ENCODE results near the gene S100G.
"Not testable (repeated sequence)": the region's sequence is repeated elsewhere in the genome, so short reads cannot be mapped to it uniquely, and the experiment has no call there.

S100G gene

DNA sequence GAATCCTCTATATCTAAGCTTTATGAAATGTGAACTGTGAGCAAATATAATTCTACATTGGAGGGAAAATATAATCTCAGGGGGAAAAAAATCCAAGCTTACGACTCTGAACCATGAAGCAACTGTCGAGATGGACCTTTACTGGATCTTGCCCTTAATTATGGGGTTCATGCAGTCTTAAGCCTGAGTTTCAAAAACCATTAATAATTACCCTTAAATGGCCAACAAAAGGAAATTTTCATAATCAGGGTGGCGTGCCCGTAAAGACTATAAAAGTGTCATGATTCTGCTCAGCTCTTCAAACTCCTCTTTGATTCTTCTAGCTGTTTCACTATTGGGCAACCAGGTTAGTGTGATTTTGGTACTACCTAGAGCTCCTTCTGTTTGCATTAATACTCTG, at the start of gene S100G:
Gene S100G (plus strand): TSS at position 301 of the 400 bp plus-strand sequence. CDS start 849 bp downstream, outside the sequence.
- no peak for DNase-seq

GRCh38 chrX:16601885-16602284, 48.1 kb upstream of the S100G start:
- no peak for DNase-seq

DNA sequence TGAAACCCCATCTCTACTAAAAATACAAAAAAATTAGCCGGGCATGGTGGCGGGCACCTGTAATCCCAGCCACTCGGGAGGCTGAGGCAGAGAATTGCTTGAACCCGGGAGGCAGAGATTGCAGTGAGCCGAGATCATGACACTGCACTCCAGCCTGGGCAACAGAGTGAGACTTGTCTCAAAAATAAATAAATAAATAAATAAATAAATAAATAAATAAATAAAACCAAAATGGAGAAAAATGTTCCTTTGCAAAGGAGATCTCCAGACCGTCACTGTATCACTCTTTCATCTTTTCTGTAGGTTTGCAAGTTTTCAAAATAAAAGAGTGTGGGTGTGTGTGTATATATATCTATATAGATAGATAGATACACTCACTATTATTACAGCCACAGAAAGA, 46.7 kb upstream of the S100G start:
- DNase-seq = not testable (repeated sequence)

DNA sequence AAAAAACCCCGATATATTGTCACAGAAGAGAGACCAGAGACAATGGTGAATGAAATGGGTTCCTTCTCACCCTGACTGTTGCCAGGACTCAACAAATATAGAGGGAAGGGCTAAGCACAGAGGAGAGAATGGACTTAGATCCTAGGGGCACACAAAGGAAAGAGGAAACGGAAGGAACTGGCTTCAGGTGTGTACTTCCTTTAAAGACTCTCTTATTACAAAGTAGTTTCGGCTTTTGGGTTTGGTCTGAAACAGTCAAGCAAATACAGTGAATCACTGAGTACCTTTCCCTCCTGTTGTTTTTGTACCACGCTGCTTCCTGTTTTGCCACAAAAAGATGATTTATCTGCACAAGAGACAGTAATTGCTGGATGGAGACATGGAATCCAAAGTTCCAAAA, 46.1 kb upstream of the S100G start:
- no peak for DNase-seq

- no peak for DNase-seq
Measured at GRCh38 chrX:16604337-16604736, 45.6 kb upstream of the S100G start.

- DNase-seq = no peak
Measured at GRCh38 chrX:16606142-16606720, 43.7 kb upstream of the S100G start.

- no peak for DNase-seq
Measured at GRCh38 chrX:16610121-16610621, 39.8 kb upstream of the S100G start.

DNA sequence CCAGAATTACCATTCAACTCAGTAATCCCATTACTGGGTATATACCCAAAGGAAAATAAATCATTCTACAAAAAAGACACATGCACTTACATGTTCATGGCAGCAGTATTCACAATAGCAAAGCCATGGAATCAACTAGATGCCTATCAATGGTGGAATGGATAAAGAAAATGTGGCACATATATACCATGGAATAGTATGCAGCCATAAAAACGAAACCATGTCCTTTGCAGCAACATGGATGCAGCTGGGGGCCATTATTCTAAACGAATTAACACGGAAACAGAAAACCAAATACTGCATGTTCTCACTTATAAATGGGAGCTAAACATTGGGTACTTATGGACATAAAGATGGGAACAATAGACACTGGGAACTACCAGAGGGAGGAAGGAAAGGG, 39.3 kb upstream of the S100G start:
- DNase-seq = not testable (repeated sequence)

DNA sequence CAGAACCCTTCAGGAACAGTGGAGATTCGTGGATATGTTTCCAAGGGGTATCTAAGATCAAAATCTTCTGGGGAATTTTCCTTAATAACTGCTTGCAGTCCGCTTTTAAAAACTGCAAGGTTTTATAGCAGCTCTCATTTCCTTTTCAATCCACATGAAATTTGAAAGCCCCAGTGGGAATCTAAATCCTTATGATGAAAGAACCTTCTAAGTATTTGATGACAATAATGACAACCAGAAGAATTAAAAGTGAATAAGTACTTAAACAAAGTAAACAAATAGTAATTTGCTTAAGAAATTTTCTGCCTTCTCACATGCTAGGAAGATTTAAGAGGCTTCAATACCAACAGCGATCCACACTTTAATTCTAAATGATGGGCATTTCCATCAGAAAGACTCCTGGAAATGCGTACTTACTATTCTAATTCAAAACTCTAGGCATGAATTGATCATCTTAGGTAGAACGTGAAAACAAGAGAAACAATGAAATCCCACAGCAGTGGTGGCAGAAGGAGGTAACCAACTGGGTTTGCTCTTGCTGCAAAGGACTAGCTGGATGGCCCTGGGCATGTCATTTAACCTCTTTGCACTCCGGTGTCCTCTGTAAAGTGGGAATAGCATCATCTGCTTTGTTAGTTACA, 37.6 kb upstream of the S100G start:
- no peak for DNase-seq

GRCh38 chrX:16617382-16617781, 32.6 kb upstream of the S100G start:
- DNase-seq = no peak

- DNase-seq = no peak
Measured at GRCh38 chrX:16618422-16618821, 31.5 kb upstream of the S100G start.

DNA sequence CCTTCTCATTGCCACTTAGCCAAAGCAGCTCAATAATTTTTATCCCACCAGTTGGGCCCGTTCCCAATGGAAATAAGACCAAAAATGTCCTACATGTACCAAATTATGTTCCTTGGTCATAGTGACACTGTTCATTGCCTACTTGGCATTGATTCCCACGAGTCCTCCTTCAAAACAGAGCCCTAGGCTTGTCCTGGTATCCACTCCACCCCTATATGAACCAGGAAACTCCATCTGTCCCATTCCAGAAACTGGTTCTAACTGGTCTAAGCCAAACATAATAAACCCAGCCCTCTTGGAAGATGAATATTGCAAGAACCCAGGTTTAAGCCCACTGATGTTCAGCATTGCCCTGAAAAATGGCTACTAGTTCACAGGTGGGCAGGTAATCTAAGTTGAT, 30.9 kb upstream of the S100G start:
- DNase-seq = no peak

DNA sequence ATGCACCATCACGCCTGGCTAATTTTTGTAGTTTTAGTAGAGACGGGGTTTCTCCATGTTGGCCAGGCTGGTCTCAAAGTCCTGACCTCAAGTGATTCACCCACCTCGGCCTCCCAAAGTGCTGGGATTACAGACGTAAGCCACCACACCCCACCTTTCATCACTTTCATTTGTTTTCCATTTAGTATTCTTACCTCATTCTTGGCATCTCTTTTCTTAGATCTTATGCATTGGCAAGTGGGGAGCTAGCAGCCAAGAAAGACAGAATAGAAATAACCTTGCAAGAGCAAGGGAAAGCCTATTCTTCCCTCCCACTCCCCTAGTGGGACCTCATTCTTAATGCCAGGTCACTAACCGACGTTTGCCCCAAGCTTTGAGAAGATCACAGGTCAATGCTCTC, 21.4 kb upstream of the S100G start:
- not testable (repeated sequence) for DNase-seq

- no peak for DNase-seq
Measured at GRCh38 chrX:16628946-16629595, 20.9 kb upstream of the S100G start.

DNA sequence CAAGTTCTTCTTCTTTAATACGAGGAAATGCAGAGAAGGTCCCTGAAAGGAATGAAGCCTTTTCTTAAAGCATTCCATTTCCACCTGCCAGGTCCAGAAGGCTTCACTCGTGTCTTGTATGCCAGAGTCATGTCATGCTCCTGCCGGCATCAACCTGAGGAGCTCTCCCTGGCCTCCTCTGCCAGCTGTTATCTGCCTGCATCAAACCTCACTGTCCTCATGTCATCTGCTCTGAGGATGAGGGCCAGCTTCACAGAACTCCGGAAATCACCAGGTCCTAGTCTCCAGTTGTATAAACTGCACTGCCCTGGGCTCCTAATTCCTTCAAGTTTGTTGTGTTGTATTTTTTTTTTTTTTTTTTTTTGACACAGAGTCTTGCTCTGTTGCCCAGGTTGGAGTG, 20.0 kb upstream of the S100G start:
- no peak for DNase-seq

- DNase-seq = no peak
Measured at GRCh38 chrX:16633754-16634153, 16.2 kb upstream of the S100G start.

- DNase-seq = no peak
Measured at GRCh38 chrX:16635040-16635439, 14.9 kb upstream of the S100G start.

DNA sequence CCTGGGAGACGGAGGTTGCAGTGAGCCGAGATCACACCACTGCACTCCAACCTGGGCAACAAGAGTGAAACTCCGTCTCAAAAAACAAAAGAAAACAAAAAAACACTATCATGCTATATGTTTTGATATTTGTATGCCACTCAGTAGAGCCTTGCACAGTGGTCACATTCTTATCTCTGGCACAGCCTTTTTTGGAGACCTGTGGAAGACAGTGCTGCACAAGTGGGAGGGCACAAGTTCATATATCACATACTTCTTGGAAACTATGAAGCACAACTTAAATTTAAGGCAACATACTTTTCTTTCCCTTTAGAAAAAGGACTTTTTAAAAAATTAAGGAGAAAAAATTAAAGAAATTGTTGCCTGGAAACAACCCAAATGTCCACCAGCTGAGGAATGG, 14.4 kb upstream of the S100G start:
- no peak for DNase-seq

- DNase-seq = no peak
Measured at GRCh38 chrX:16638533-16638932, 11.4 kb upstream of the S100G start.

- DNase-seq = no peak
Measured at GRCh38 chrX:16639966-16640365, 10.0 kb upstream of the S100G start.

- no peak for DNase-seq
Measured at GRCh38 chrX:16640823-16641222, 9.1 kb upstream of the S100G start.

GRCh38 chrX:16643176-16643575, 6.8 kb upstream of the S100G start:
- no peak for DNase-seq

GRCh38 chrX:16646366-16647138, 3.4 kb upstream of the S100G start:
- DNase-seq = no peak
